ENCODE measurements around the gene BBS12.
A peak's percentile ranks its signal among the peaks of the same experiment; 100 is the strongest.

Gene BBS12

DNA sequence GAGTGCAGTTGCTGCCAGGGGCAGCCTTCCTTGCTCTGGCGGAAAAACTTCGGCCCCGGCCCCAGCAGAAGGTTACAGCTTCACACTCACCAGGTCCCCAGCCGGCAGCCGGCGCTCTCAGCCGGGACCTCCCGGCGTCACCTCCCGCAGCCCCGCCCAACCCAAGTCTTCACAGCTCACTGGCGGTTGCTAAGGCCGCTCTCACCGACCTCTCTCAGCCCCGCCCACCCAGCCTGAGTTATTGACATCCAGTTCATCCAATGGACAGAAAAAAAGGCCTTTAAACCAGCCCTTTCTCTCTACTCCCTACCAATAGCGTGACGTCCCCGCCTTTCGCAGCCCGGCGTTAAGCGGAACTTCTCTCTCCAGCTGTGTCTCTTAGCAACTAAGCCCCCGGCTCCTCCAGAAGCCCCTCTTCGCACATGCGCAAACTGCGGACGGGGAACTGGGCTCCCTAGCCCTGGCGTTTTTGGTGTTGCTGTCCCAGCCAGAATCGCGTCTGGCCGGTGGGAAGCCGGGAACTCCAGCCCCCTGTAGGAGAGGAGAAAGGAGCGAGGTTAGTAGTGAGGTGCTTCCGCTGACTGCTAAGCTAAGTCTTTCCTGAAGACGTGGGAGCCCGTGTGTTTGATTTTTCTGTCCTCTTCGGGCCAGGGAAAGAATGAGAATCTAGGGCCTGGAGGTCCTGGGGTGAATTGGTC lies at the start of gene BBS12:
Gene BBS12 (plus strand): TSS at position 376 of the 698 bp plus-strand sequence. CDS start 9,189 bp downstream, outside the sequence.
- DNase-seq (ENCODE audit: low spot score), result peak; percentile 100

DNA sequence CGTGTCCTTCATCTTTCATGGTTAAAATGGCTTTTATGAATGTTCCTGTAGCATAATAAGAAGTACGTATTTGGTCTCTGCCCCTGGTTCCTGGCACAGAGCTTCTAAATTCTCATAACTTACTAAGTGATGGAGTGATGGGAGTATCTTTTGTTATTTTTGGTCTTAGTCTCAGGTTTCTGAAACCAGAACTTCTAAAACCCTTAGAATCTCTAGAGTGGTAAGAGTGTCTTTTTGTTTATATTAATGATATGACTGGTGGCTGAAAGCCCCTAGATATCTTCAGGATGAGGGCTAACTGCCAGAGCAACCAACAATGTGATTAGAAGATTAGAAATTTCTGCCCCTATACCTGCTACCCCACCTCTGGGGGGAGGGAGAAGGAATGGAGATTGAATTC lies 45.8 kb upstream of the BBS12 start:
- no peak for DNase-seq (ENCODE audit: low spot score)

DNA sequence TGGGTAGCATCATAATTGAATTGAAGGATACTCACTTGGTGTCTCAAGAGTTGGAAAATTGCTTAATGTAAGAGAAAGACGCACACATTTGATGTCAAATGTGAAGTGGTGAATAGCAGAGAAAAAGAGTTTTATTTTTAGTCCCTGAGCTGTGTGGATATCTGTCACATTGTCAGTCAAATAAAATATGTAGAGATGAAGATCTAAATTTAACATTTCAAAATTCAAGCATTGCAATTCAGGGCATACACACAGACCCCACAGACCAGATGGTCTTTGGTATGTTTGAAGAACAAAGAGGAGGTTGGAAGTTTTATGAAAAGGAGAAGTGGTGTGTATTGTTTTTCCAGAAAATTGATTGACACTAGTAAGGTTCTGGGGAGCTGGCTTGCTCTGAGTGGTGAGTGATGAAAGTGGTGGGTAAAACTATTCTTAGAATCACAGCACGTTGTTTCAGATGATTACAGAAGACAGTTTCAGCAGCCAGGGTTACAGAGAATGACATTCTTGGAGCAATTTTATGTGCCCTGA lies 44.9 kb upstream of the BBS12 start:
- no peak for DNase-seq (ENCODE audit: low spot score)

DNA sequence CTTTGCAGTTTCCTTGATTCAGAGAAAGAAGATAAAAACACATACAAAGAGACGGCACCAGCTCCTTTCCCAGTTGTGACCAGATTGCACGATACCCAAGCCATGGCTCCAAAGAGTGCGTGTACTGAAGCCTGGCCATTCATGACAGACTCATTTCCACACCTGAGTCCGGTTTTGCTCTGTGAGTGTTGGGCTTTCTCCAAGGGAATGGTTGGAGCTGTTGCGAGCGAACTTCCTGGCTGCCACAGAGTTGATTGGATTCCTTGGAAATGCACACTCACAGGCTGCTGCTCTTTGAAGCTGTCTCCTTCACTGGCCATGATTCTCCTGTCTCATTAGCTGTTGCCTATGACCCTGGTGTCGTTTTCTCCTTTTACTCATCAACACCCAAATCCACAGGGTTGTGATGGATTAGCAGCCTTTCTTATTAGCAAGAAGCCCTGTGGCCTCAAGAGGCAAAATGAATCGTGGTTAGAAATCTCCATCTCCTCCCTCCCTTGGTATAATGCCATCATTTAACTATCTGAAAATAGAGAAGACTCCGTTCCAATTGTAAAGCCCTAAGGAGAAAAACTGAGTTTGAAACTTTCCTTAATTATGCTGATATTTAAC lies 43.9 kb upstream of the BBS12 start:
- DNase-seq (ENCODE audit: low spot score), result no peak

DNA sequence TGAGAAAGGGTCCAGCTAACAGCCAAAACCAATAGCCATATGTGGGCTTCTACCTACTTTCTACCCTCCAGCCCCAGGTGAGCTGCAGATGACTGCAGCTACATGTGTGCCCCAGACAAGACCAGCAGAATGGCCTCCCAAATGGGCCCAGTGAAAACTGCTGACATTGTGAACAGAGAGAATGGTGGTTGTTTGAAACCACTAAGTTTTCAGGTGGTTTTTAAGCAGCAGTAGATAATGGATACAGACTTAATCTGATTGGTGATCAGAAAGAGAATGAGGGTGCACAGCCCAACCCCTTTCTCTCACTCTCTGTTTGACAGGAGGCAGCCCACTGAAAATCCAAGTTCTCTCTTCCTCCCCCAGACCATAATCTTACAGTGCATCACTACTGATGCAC lies 42.5 kb upstream of the BBS12 start:
- no peak for DNase-seq (ENCODE audit: low spot score)

DNA sequence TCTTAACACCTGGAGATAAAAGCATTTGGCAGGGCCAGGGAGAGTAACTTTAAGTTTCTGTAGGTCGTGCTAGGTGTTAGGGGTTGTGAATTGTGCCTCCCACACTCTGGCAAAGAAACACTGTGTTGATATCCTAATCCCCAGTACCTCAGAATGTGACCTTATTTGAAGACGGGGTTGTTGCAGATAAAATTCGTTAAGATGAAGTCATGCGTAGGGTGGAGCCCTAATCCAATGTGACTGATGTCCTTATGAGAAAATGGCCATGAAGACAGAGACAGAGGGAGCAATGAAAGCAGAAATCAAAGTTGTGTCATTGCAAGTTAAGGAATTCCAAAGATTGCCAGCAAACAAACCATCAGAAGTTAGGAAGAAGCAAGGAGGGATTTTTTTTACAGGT lies 40.5 kb upstream of the BBS12 start:
- DNase-seq (ENCODE audit: low spot score), result no peak

DNA sequence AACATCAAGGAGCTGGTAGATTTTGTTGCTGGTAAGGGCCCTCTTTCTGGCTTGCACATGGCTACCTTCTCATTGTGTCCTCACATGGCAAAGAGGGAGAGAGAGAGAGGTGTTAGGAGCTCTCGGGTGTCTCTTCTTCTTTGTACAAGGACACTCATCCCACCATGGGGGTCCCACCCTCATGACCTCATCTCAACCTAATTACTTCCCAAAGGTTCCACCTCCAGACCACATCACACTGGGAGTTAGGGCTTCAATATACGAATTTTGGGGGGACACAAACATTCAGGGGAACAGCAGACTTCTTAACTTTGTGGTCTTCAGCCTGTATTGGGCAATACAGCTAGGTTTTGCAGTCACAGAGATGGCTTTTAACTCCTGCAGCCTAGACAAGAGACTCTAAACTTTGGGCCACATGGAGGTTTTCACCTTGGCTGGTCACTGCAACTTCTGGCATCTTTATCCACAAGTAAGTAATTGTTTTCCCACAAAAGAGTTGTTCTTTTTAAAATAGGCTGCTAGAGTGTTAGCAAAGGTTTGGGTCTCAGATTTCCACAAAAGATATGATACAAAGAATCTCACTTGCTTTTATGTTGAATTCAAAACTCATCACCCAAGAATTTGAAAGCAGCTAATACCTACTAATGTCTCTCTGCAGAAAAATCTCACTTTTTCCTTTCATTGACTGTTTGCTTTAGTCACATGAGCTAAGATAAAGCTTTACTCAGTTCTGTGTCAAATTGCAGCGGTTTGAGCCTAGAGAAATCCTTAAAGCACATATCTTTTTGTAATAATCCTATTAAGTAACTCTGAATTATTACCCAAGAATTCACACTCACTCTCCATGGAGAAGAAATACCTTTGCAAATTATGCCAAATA lies 39.6 kb upstream of the BBS12 start:
- no peak for DNase-seq (ENCODE audit: low spot score)

DNA sequence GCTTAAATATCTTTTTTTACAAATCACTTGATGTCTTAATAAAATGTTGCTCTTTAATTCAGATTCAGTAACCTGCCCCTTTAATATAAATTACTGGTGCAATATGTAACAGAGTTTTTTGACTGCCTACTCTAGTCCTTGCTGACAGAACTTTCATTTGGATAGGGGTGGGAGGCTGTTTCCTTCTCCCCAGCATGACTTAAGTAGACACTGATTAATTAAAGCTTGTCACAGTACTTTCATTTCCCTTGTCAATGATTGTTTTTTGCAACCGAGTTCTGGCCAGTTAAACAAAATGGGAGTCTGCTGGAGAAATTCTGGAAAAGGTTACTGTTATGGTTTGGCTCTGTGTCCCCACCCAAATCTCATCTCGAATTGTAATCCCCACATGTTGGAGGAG lies 37.3 kb upstream of the BBS12 start:
- DNase-seq (ENCODE audit: low spot score), result no peak

DNA sequence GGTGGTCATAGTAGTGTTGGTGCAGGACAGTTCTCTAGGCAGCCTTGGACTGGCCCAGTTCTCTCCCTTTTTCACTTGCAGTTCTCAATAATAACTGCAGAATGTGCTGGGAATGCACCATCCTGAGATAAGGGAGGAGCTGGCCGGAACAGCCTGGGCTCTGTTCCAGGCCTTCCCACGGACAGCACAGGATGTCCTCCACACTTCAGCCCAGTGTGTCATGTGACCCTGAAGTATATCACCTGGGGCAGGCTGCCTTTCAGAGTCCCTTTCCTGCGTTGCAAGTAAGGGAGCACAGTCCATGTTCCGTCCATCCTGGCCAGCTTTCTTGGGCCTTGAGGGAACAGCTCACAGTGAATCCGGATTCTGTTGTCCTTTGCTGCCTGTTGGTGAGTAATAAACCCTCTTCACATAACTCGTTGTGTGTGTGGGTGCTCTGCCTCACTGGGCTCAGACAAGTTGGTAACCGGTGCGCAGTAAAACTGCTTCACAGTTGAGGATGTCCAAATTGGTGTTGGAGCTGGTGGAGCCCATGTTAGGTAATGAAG lies 32.3 kb upstream of the BBS12 start:
- no peak for DNase-seq (ENCODE audit: low spot score)

DNA sequence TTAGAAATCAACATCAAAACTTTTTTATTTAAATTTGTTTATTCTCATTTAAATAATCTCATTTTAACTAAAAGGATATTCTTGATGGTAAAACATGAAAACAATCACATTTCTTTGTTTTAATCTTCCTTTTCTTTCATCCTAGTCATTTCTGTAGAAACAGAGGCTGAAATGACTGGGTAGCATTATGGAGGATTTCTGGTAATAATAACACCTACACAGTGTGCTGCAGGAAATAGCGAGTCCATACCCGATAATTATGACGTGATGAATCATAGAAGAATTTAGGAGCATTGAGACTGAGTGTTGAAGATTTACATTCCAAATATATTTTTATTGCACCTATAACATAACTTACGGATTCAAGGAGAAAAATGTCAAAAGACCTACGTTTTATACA lies 31.4 kb upstream of the BBS12 start:
- no peak for DNase-seq (ENCODE audit: low spot score)

DNA sequence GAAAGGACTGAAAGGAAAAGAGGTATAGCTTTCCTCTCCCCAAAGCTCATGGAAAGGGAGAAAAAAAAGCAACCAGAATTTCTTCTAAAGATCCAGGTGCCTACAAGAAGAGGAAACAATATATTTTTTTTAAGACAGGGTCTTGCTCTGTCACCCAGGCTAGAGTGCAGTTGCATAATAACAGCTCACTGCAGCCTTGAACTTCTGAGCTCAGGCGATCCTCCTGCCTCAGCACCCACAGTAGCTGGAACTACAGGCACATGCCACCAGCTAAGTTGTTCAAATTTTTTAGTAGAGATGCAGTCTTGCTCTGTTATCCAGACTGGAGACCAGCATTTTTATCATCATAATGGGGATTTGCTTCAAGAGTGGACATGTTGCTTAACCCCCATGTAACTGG lies 30.5 kb upstream of the BBS12 start:
- DNase-seq (ENCODE audit: low spot score), result no peak

DNA sequence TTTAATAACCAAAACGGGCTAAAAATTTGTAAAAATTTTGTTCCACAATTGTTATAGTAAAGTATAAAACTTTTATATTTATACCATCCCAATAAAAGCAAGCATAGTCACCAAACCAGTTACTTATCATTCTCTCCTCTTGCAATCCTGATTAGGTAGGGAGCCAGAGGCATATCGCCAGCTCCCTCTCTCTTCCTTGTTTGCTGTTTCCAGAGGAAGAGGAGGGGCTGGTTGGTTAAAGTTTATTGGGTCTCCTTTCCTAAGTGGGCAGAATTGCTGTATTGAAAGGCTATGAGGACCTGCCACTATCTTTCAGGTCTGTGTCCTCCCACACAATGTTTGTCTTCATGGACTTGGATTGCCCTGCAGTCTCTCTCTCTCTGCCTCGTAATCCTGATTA lies 29.6 kb upstream of the BBS12 start:
- no peak for DNase-seq (ENCODE audit: low spot score)

DNA sequence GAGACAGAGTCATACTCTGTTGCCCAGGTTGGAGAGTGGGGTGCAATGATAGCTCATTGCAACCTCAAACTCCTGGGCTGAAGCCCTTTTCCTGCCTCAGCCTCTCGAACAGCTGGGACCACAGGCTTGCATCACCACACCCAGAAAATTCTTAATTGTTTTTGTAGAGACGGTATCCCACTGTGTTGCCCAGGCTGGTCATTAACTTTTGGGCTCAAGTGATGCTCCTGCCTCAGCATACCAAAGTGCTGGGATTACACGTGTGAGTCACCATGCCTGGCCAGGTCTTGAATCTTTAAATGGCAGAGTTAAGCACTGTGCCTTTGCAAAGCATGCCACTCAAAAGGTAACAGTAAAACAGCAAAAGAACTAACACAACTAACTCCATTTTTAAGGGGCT lies 28.6 kb upstream of the BBS12 start:
- DNase-seq (ENCODE audit: low spot score), result no peak

DNA sequence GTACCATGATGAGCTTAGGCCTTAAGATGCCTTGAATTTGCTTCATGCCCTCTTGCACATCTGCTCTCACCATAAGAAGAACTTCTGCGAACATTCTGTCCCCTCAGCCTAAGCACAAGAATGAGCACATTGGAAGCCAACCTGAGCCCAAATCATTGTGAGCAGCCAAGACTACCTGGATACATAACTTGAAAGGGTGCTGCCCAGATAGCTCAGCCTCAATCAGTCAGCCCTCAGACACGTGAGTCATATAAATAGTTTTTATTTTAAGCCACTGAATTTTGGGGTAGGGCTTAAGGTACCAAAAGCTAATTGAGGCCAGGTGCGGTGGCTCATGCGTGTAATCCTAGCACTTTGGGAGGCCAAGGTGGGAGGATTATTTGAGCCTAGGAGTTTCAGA lies 27.5 kb upstream of the BBS12 start:
- no peak for DNase-seq (ENCODE audit: low spot score)

DNA sequence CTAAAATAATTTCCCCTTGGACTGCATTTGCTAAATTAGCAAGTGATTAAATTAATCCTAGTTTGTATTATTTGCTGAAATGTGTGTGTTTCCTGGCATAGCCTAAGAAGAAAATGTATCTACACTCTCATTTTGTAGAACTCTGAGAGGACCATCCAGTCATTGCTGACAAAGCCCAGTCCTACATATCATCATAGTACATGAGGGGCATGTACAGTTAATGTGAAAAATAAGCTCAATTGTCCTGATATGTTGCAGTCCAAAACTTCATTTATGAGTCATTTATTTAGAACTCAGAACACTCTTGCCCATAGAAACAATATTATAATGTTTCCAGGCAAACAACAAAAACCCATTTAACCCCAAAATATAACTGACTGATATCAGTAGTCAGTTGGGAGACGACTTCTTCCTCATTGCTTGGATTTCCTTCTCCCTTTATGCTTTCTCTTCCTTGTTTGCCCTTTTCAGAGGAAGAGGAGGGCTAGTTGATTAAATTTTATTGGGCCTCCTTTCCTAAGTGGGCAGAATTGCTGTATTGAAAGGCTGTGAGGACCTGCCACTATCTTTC lies 26.9 kb upstream of the BBS12 start:
- DNase-seq (ENCODE audit: low spot score), result peak; percentile 14

DNA sequence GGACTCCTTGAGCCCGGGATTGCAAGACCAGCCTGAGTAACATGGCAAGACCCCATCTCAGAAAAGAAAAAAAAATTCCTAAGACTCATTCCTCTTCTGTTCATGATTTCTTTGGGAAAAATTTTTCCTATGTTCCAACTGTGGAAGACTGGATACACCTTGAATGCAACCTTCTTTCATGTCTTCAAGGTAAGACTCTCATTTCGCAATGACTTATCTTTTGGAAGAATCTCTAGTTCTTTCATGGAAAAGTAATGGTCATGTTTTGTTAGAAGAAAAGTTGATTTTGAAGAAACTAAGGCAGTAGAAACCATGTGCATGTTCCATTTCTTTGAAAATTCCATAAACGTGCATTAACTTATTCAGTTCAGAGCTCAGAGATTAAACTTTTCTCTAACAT lies 26.0 kb upstream of the BBS12 start:
- DNase-seq (ENCODE audit: low spot score), result no peak

DNA sequence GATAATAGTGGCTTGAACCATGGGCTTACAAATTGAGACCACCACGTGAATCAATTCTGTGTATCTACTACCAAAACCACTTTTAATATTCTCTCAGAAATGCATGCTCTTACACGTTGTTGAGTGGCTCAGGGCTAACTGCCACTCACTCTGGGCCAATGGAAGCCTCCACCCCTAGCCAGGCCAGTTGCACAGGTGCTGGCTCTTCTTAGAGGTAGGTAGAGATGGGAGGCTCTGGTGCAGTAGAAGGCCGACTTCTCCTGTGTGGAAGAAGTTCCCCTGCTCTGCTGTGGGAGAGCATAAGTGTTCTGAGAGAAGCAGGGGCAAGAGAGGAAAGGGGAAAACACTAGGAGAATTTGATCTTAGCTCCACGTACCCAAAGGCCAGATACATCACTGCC lies 25.0 kb upstream of the BBS12 start:
- DNase-seq (ENCODE audit: low spot score), result no peak

DNA sequence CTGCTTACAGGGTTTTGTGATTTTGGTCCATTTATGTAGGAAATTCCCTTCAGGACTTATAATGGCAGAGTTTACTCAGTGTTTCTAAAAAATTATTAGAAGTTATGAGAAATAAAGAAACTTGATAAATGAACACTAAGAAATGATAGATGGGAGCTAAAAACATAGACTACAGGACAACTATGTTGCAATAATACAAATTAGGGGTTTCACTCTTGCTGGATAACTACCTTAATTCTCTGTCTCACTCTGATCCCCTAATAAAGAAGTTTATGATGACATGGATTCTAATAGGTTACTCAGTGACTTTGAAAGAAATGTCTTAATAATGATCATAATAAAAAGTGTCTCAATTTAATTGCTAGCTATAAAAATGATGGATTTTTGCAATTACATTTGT lies 23.3 kb upstream of the BBS12 start:
- no peak for DNase-seq (ENCODE audit: low spot score)

DNA sequence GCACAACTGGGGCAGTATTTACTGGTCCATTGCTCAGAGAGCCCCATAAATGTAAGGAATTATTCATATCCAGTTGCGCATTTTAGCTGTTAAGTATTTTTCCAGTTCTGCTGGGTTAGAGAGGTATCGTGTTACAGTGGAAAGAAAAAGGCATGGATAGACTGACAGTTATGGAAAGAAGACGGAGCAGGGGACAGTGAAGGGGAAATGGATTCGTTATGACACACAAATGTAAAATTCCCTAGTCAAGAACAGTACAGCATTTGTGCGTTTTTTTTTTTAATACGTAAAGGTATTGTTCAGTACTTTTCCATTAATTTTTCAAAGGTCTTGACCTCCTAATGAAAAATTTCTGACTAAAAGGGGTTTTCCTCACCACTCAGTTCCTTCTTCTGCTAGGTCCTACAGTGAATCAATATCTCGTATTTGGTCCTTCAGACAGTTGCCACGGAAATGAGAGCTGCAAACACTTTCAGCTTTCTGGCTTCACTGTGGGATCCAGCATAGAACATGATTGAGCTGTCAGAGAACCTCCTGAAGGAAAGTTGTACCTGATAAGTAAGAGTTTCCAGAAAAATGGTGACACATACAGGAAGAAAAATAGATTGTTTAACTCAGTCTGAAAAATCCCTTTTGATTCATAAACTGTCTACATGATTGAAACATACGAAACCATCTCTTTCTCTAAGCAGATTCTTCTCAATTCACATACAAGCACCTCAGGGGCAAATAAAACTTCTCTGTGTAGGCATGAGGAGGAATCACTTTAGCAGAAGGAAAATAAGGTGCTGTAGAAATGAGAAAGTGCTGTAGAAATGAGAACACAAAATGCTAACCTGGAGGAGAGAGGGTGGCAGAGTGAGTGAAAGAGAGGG lies 21.8 kb upstream of the BBS12 start:
- no peak for DNase-seq (ENCODE audit: low spot score)

DNA sequence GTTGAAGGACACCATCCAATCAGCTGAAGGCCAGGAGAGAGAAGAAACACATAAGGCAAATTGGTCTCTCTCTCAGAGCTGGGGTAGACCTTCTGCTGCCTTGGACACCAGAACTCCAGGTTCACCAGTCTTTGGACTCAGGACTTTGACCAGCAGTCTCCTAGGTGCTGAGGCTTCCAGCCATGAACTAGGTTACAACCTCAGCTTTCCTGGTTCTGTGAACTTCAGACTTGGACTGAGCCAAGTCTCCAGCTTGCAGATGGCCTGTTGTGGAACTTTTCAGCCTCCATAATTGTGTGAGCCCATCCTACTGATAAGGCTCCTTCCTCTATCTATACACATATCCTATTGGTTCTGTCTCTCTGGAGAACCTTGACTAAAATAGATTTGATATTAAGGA lies 20.6 kb upstream of the BBS12 start:
- no peak for DNase-seq (ENCODE audit: low spot score)

DNA sequence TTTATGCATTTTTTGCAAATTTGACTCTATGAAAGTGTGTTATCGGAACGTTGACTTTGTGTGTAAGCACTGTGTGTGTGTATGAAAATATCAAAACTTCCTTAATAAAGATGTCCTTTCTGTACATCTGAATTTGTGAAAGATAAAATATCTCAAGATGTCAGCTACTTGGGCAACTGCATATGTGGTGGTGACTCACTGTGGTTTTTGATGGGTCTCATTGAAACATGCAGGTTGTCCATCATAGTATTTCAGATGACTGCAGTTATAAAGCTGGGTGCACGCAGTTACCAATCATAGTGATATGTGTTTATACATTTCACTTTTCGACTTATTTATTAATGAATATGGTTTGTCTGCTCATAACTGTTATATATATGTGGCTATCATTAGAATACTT lies 19.7 kb upstream of the BBS12 start:
- DNase-seq (ENCODE audit: low spot score), result no peak
